ENCODE data around the gene MAGED1. TPM values are rescaled to one million over a fixed set of nuclear protein-coding genes. Genes with fewer than 3 reads are reported as not detected.

The MAGED1 gene
- total RNA-seq, 1 experiment from 2014 or later: 283 TPM

- Histone ChIP-seq H3K27me3 (replicated peaks; ENCODE audit: insufficient read depth, low read depth, low read length, poor library complexity) (no peaks in the 10 kb centered on the region), H3K36me3 (ENCODE audit: insufficient read depth, low read length, poor library complexity, severe bottlenecking) (no peaks in the 10 kb centered on the region), H3K4me1 (ENCODE audit: insufficient read depth, low read length, poor library complexity, severe bottlenecking) (peaks cover 14% of the 10 kb centered on the region), H3K27ac (ENCODE audit: low read depth, low read length, poor library complexity, severe bottlenecking) (no peak overlapping the region), H3K4me3 (ENCODE audit: low read depth, low read length, poor library complexity, severe bottlenecking) (no peak overlapping the region), H3K9me3 (ENCODE audit: low read depth, low read length, poor library complexity, severe bottlenecking) (no peaks in the 10 kb centered on the region)
- DNase-seq (ENCODE audit: low spot score): no peak
- no TSS peak for BruUV-seq (replicated peaks)
- intact Hi-C loops (cut with micrococcal nuclease; ENCODE audit: unreplicated experiment): no loop called here
- no peak for TF ChIP-seq CTCF (conservative IDR thresholded peaks at IDR 0.05; ENCODE audit: low read depth, low read length)
- no peak for TF ChIP-seq EZH2 (IDR thresholded peaks at IDR 0.05; ENCODE audit: borderline replicate concordance, low read depth, low read length, poor library complexity, severe bottlenecking)
- POLR2A ChIA-PET (ENCODE audit: low non-redundant PET): no interaction called here
- CTCF ChIA-PET: no interaction called here
Measured at GRCh38 chrX:51889851-51890250, 3.6 kb upstream of the MAGED1 start.

GRCh38 chrX:51891245-51891644 is 2.2 kb upstream of the MAGED1 start:
- Histone ChIP-seq H3K4me3 (ENCODE audit: low read depth, low read length, poor library complexity, severe bottlenecking) (no peak overlapping the region), H3K27me3 (replicated peaks; ENCODE audit: insufficient read depth, low read depth, low read length, poor library complexity) (no peaks in the 10 kb centered on the region), H3K4me1 (ENCODE audit: insufficient read depth, low read length, poor library complexity, severe bottlenecking) (peaks cover 20% of the 10 kb centered on the region), H3K27ac (ENCODE audit: low read depth, low read length, poor library complexity, severe bottlenecking) (no peak overlapping the region), H3K36me3 (ENCODE audit: insufficient read depth, low read length, poor library complexity, severe bottlenecking) (peaks cover 14% of the 10 kb centered on the region), H3K9me3 (ENCODE audit: low read depth, low read length, poor library complexity, severe bottlenecking) (no peaks in the 10 kb centered on the region)
- ChIA-PET POLR2A (ENCODE audit: low non-redundant PET) (no interaction called here), CTCF (no interaction called here)
- no peak for DNase-seq (ENCODE audit: low spot score)
- no peak for TF ChIP-seq EZH2 (IDR thresholded peaks at IDR 0.05; ENCODE audit: borderline replicate concordance, low read depth, low read length, poor library complexity, severe bottlenecking)
- TF ChIP-seq CTCF (conservative IDR thresholded peaks at IDR 0.05; ENCODE audit: low read depth, low read length): no peak
- intact Hi-C loops (cut with micrococcal nuclease; ENCODE audit: unreplicated experiment): no loop called here
- no TSS peak for BruUV-seq (replicated peaks)

GRCh38 chrX:51891821-51892551 is 1.4 kb upstream of the MAGED1 start:
- TF ChIP-seq CTCF (conservative IDR thresholded peaks at IDR 0.05; ENCODE audit: low read depth, low read length) (no peak), EZH2 (IDR thresholded peaks at IDR 0.05; ENCODE audit: borderline replicate concordance, low read depth, low read length, poor library complexity, severe bottlenecking) (no peak)
- ChIA-PET POLR2A (ENCODE audit: low non-redundant PET) (no interaction called here), CTCF (no interaction called here)
- peak; percentile 64 for DNase-seq (ENCODE audit: low spot score)
- H3K4me3 ChIP-seq (ENCODE audit: low read depth, low read length, poor library complexity, severe bottlenecking): no peak overlapping the region
- H3K9me3 ChIP-seq (ENCODE audit: low read depth, low read length, poor library complexity, severe bottlenecking): no peaks in the 10 kb centered on the region
- peaks cover 22% of the 10 kb centered on the region for H3K4me1 ChIP-seq (ENCODE audit: insufficient read depth, low read length, poor library complexity, severe bottlenecking)
- no TSS peak for BruUV-seq (replicated peaks)
- intact Hi-C loops (cut with micrococcal nuclease; ENCODE audit: unreplicated experiment): no loop called here
- H3K36me3 ChIP-seq (ENCODE audit: insufficient read depth, low read length, poor library complexity, severe bottlenecking): peaks cover 21% of the 10 kb centered on the region
- H3K27me3 ChIP-seq (replicated peaks; ENCODE audit: insufficient read depth, low read depth, low read length, poor library complexity): no peaks in the 10 kb centered on the region
- H3K27ac ChIP-seq (ENCODE audit: low read depth, low read length, poor library complexity, severe bottlenecking): peak overlapping the region; percentile 46
